Erythroblast (primary cell): ENCODE data around the gene RCBTB2.

Source experiments
- GATA1 ChIP-seq: IDR thresholded peaks from 2 replicates; pipeline ENCODE4 v1.6.1; 2011; ENCODE audit warnings: low read depth, mild to moderate bottlenecking, control low read depth, low read length, moderate library complexity
- POLR2A ChIP-seq: IDR thresholded peaks from 2 replicates; pipeline ENCODE4 v1.6.1; 2011; ENCODE audit warnings: mild to moderate bottlenecking, low read length

- TF ChIP-seq POLR2A (no peak), GATA1 (no peak)
Measured at GRCh38 chr13:48534911-48535501, 2.1 kb upstream of the RCBTB2 start.
